ENCODE data around the gene MAP6. TPM values are rescaled to one million over a fixed set of nuclear protein-coding genes. Genes with fewer than 3 reads are reported as not detected.

Gene MAP6
- total RNA-seq, 2 donors from 2014 or later, result 2.6 to 3.4 TPM

- Histone ChIP-seq H3K27ac (no peak overlapping the region), H3K36me3 (replicated peaks in 1 of 2; ENCODE audit: insufficient read depth in 1 of 2, low read depth in 2 of 2) (no peaks in the 10 kb centered on the region), H3K27me3 (no peaks in the 10 kb centered on the region), H3K9me3 (no peaks in the 10 kb centered on the region), H3K4me1 (peaks cover 4% of the 10 kb centered on the region), H3K4me3 (no peak overlapping the region)
- ATAC-seq (no peak), DNase-seq (no peak)
- no peak for TF ChIP-seq POLR2A (IDR thresholded peaks at IDR 0.05)
- TF ChIP-seq CTCF (IDR thresholded peaks at IDR 0.05), result no peak
- WGBS, 2 donors, result 66 to 82% methylated on average over 5 to 6 of the region's 6 CpGs
- intact Hi-C loops (cut with DNase I), result no loop called here
These were observed 23.9 kb downstream of the MAP6 start for GRCh38 chr11:75644946-75645345.

- Histone ChIP-seq H3K4me3 (no peak overlapping the region), H3K9me3 (no peaks in the 10 kb centered on the region), H3K27me3 (no peaks in the 10 kb centered on the region), H3K36me3 (replicated peaks in 1 of 2; ENCODE audit: insufficient read depth in 1 of 2, low read depth in 2 of 2) (no peaks in the 10 kb centered on the region), H3K4me1 (peaks cover 10% of the 10 kb centered on the region), H3K27ac (no peak overlapping the region)
- TF ChIP-seq POLR2A (IDR thresholded peaks at IDR 0.05) (no peak), CTCF (IDR thresholded peaks at IDR 0.05) (no peak)
- intact Hi-C loops (cut with DNase I), result no loop called here
- no peak for ATAC-seq
- no peak for DNase-seq
These were observed 24.5 kb downstream of the MAP6 start for GRCh38 chr11:75644370-75644769.

GRCh38 chr11:75642402-75643113, 26.3 kb downstream of the MAP6 start:
- Histone ChIP-seq H3K27me3 (no peaks in the 10 kb centered on the region), H3K4me1 (peaks cover 10% of the 10 kb centered on the region), H3K27ac (no peak overlapping the region), H3K36me3 (replicated peaks in 1 of 2; ENCODE audit: insufficient read depth in 1 of 2, low read depth in 2 of 2) (no peaks in the 10 kb centered on the region), H3K4me3 (no peak overlapping the region), H3K9me3 (no peaks in the 10 kb centered on the region)
- intact Hi-C loops (cut with DNase I), result no loop called here
- WGBS, 2 donors, result 78 to 87% methylated on average over 2 of the region's 2 CpGs
- no peak for ATAC-seq
- no peak for TF ChIP-seq POLR2A (IDR thresholded peaks at IDR 0.05)
- TF ChIP-seq CTCF (IDR thresholded peaks at IDR 0.05), result no peak
- no peak for DNase-seq

- intact Hi-C loops (cut with DNase I), result no loop called here
- Histone ChIP-seq H3K27me3 (no peaks in the 10 kb centered on the region), H3K9me3 (no peaks in the 10 kb centered on the region), H3K36me3 (replicated peaks in 1 of 2; ENCODE audit: insufficient read depth in 1 of 2, low read depth in 2 of 2) (no peaks in the 10 kb centered on the region), H3K4me1 (peaks cover 10% of the 10 kb centered on the region), H3K4me3 (no peak overlapping the region), H3K27ac (no peak overlapping the region)
- DNase-seq (peak; percentile 54 to 82 (median 70)), ATAC-seq (peak; percentile 79)
- TF ChIP-seq CTCF (IDR thresholded peaks at IDR 0.05) (no peak), POLR2A (IDR thresholded peaks at IDR 0.05) (no peak)
- 12 to 20% methylated on average over 4 of the region's 4 CpGs for WGBS, 2 donors
These were observed 29.1 kb downstream of the MAP6 start for GRCh38 chr11:75639762-75640181.

GRCh38 chr11:75637998-75638397, 30.8 kb downstream of the MAP6 start:
- H3K27ac ChIP-seq, result no peak overlapping the region
- no peaks in the 10 kb centered on the region for H3K9me3 ChIP-seq
- no peaks in the 10 kb centered on the region for H3K36me3 ChIP-seq (replicated peaks in 1 of 2; ENCODE audit: insufficient read depth in 1 of 2, low read depth in 2 of 2)
- no peaks in the 10 kb centered on the region for H3K27me3 ChIP-seq
- intact Hi-C loops (cut with DNase I), result no loop called here
- no peak overlapping the region for H3K4me3 ChIP-seq
- H3K4me1 ChIP-seq, result peaks cover 10% of the 10 kb centered on the region
- ATAC-seq (no peak), DNase-seq (no peak)
- 100% methylated on average over 1 of the region's 1 CpG for WGBS, 2 donors
- TF ChIP-seq CTCF (IDR thresholded peaks at IDR 0.05), result no peak
- no peak for TF ChIP-seq POLR2A (IDR thresholded peaks at IDR 0.05)
